NK-92 (cell line): ENCODE data around the gene FAM174B.

ENCODE experiments used
- DNase-seq: peaks from one replicate; lab custom pipeline; 2025; ENCODE audit not compliant: unreplicated experiment; lab: John Stamatoyannopoulos, UW

FAM174B gene

DNA sequence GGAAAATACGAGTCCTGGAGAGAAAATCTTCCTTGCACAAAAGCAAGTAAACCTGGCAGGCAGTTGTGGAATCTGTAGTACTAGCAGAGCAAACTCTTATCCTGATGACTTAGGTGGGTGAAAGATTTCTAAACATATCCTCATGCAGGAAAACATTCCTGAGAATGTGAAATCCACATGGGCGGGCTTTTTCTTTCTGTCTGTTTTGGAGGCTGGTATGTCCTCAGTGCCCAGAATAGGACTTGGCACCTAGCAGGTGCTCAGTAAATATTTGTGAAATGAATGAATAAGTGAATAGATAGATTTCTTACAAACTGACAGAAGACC is 53.3 kb downstream of the FAM174B start:
- DNase-seq = no peak

DNA sequence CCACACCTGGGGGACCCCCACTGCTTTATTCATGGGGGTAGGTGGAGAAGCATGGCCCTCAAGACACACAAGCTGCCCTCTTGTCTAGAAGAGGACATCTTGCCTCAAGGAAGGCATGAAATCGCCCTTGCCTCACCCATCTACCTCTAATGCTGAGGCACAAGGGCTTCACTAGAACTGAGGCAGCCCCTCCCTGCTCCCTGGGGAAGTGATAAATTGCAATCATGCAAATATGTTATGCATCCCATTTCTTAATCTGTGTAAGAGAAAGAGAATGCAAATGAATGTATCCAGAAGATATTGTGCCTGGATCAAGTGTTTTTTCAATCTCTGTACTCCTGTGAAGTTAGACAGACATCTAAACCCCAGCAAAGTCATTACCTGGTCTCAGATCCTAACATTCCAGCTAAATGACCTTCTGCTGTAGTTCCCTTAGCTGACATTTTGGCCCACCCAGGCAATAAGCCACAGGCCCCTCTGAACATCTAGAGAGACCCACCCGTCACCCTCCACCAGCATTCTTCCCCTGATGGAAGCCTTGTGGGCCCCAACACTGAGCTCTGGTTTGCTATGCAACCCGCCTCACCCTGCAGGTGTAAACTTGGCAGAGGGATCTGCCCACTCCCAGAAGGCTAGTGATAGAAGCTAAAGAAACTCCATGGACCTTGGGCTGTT is 53.8 kb downstream of the FAM174B start:
- no peak for DNase-seq

DNA sequence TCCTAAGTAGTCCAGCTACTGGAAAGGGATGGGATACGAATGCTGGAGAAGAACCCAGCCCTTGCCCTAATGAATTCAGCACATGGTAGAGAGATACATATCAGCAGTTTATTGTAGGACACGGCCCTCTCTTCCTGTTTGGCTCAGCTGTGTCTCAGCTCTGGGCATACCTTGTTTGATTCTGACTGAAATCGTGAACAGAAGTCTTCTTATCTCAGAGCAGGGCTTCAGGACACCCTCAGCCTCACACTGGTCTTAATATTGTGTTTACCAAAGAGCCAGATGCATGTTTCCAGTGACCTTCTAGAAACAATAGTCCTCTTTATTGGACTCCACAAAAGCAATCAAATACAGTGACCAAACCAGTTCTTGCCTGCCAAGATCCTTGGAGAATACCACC is 54.7 kb downstream of the FAM174B start:
- no peak for DNase-seq

DNA sequence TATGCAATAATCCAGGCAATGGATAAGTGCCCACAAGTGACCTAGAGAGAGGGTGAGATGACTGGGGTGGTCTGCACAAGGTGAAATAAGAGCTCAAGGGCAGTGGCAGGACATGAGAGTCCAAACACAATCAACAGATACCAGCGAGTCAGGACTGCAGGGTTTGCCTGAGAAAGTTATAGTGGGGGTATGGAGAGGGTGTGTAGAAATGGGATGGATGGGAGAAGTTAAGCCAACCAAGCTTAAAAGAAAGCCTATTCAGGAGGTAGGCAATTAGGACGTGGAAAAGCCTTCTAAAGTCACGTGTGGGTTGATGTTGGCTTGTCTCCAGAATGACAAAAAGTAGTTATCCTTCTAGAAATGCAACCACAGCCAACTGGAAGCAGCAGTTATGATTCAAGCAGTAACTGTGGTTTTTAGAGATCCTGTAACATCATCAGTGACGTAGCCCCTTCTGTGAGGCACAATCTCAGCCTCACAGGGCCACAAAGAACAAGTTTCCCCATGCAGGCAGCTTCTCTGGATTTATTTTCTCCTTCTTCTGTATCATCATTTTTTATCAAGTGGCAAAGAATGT is 56.1 kb downstream of the FAM174B start:
- no peak for DNase-seq

DNA sequence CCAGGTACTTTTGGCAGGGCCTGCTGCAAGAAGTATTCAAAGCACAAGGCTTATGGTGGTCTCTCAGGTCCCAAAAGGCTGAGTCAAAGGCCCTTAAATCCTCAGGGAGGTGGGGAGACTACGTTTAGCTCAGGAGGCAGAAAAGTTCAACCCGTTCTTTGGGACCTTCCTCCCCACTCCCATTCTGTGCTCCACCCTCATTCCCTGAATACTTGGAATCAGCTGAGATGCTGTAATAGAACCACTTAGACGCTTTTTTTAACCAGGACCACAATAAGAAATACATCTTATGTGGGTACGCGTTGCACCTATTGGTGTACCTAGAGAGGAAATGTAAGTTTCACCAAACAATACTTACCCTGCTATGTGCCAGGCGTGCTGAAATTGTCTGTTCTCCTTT is 58.0 kb downstream of the FAM174B start:
- DNase-seq = no peak

DNA sequence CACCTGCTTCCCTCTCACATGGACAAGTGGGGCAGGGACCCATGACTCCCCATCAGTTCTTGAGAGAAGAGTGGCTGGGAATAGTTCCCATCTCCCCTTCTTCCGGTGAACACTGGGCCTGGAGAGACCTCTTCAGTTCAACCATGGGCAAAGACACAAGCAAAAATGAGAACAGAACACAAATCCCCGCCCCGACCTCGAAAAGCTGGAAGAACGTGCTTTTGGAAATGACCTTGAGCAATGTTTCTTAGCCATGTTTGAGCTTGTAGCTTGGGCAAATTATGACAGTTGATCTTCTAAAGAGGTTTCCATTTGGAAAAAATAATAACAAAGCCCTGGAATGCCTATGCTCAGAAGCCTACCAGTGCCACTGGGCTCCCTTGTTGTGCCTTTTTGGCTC is 59.0 kb downstream of the FAM174B start:
- DNase-seq = no peak

DNA sequence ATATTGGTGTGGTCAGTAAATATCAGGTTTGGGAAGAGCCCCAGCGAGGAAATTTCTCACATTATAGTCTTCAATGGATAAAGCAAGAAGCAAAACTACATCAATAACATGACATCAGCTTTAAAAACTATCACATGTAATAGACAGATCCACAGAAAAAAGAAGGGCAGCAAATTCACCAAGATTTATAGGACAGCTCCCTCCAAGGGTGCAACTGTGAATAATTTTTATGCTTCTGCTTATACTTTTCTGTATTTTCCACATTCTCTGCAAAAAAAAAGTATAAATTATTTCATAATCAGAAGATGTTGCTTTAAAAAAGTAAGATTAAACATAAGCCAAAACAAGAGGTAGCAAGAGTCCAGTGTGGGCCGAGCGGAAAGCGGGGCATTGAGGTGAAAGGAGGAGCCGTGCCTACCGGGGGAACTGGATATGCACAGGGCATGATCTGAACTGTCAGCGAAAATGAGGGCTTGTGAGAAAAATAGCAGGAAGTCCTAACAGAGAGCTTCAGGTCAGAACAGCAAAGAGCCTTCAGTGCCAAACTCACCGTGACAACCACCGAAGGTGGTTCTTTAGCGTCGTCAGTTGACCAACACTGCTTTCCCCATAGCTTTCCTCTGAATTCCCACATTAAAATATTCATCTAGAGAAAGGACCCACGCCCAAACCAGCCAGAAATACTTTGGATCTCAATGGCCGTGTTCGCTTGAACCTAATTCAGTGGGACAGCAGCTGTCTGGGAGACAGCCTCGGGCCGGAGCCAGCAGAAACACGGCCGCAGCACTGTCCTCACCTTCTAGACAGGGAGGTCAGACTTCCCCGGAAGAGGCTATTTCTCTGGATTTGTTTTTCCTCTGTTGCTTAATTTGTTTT is 59.8 kb downstream of the FAM174B start:
- no peak for DNase-seq

DNA sequence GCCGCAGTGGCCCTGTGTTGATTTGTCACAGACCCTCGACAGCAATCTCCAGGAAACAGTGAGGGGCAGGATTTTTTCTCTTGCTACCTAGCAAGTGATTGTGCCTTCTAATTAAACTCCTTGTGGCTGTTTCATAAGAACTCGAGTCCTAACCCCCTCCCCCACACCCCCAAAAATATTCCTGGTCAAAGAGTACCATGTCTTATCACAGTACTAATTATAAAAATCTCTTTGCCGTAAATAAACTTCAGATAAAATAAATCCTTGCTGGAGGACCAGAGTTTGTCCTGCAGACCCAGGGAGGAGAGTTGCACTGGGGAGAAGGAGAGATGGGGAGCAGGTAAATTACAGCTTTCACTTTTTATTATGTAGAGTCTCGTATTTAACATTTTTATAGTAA is 64.3 kb downstream of the FAM174B start:
- no peak for DNase-seq

DNA sequence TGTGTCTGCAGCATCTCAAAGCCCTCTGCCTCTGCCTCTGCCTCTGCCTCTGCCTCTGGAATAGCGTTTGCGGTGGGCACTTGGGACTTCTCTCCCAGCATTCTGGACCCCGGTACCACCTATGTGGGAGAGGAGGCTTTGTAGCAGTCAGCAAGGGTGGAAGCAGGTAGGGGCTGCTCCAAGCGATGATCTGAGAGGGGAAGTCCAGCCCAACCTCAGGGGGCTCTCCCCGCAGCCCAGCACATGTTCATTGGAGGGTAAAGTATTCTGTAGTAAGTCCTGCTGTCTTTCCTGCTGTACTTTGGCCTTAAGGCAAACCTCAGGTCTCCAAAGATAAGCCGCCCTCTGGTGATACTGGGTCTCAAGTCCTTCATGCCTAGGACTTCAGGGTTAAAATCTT is 68.6 kb downstream of the FAM174B start:
- no peak for DNase-seq

DNA sequence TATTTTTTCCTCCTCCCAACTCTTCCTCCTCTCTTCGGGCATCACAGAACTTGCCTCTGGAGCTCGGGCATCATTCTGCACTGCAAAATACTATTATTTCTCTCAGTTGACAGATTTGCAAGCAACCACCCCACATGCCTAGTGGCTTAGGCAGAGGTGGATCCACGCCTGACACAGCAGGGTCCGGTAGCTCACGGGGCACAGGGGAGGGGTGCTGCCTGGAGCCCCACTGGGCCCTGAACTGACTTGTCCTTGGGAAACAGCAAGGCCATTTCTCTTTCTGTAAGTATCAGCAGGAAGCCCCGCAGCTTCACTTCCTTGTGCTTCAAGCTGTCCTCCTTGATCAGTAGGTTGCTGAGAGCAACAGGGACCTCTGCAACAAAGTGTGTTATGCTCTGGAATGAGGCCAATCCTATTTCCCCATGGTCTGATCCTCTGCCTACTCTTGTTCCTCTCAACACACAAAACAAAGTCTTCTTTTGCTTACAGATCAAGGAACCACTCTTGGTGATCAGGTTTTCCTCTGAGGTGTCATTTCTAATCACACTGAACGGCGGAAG is 69.1 kb downstream of the FAM174B start:
- no peak for DNase-seq

DNA sequence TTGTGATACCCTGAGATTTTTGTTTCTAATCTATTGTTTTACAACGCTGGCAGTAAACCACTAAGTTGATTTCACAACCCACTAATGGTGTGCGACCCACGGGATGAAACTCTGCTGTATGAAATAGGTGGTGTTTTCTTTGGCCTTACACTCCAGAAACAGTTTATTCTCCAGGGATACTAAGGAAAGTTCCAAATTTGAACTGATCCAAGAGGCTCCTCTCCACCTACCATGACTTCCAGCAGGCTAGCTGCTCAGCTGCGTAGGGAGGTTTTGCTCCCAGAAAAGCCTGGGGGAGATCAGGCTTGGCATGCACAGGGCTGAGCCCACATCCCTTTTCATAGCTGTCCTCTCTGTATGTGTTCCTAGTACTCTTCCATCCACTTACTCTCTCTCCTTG is 71.5 kb downstream of the FAM174B start:
- no peak for DNase-seq

DNA sequence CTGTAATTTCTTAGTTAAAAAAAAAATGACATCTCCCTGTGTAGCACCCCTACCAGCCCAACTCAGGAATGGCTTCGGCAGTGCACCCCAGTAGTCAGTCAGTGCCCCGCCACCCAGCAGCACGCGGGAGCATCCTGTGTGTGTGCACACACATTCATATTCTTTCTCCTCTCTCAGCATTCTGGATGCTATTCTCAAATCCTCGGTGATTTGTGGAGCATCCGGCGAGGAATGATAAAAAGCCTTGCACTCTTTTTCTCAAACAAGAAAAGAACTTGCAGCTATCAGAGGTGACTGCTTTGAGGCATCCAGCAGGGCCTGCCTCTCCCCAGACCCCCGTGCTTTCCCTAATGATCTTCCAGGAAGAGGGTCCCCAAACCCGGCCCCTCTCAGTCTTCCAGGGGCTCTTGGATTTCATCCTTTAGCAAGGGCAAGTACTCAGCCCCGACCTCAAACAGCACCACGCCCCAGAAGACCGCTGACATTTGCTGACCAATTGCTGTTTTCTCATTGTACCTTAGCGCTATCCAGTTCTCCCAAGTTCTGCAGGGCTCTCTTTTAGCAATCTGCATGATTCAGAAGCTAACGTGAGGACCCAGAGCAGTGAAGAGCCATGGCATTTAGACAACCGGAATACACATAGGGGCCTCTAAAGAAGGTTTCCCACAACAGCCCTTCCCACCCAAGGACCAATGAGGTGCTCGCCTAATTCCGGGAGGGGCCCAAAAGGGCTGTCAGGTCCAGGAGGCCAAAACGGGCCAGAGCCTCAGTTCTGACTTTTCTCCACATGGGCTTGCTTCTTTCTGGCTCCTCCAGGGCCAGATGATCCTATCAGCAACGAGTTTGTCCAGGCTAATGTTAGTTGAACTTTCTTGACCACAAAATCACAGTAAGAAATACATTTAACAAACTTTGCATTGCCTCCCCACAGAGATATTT is 72.2 kb downstream of the FAM174B start:
- DNase-seq = no peak

DNA sequence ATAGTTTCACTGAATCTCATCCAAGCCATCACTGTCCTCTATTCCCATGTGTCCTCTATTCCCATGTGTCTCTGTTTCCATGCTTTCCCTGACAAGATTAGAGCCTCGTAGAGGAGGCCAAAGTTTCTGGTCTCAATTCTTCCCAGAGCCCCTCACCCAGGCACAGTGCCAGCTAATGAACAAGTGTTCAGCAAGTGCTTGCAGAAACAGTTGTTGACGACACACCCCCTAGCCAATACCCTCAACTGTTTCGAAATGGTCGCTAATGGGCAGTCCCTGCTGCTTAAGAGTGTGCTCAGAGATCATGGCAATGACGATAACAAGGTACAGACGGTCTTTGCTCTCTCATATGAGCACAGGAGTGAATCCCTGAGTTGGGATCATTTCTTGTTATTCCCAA is 73.4 kb downstream of the FAM174B start:
- no peak for DNase-seq

DNA sequence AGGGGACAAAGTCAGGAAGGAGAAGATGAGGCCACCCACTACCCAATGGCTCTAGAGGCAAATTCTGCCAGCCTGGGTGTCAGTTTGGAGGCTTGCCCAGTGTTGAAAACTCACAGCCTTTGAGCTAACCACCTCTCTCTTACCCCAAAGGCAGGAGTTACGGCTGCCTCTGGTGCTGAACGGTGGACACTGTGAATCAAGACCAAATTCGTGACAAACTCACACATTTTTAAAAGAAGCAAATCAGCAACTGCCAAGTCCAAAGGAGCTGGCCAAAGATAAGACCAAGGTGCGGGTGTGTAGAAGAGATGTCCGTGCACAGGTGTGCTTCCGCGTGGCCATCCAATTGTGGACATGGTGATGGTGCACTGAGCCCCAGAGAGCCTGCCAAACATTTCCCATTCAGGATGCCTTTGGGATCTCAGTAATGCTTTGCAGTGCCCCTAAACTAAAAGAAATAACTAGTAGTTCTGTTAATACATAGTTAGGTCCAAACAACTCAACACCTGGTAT is 74.6 kb downstream of the FAM174B start:
- DNase-seq = no peak

DNA sequence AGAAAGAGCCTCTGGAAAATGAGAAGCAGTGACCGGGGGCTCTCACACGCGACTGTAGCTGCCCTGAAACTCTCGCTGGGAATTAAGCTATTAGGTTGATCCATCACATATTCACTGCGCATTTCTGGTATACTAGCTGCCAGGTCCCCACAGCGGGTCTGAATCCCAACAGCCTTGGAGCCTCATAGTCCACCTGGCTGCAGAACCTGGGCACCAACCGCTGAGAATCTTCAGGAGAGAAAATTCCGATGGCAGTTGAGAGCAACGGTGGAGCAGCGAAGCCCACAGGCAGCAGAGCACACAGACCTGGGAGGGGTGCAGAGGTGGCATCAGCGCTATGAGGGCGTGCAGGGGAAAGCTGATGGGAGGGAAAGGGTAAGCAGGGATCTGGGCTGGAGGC is 75.1 kb downstream of the FAM174B start:
- no peak for DNase-seq

DNA sequence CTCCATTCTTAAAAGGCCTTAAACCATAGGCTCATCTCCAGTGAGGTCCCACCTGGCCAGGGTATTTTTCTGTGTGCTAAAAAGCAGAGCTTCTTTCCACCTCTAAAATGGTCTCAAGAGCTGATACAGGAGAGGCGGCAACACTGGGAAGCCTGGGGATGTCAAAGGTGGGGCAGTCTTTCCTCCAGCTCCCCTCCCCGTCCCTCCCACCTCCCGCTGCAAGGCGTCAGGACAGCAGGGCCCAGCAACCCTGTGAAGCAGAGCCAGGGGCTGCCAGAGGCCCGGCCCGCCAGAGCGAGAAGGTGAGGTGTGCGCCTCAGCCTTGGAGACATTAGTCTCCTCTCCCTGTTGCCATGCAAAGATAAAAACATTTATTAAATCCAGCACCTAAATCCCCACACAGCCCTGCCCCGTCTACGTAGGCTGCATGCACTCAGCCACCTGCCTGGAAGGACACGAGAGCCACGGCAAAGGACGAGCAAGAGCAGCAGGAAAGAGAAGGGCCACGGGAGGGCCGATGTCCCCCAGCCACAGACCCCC is 75.6 kb downstream of the FAM174B start:
- DNase-seq = no peak

DNA sequence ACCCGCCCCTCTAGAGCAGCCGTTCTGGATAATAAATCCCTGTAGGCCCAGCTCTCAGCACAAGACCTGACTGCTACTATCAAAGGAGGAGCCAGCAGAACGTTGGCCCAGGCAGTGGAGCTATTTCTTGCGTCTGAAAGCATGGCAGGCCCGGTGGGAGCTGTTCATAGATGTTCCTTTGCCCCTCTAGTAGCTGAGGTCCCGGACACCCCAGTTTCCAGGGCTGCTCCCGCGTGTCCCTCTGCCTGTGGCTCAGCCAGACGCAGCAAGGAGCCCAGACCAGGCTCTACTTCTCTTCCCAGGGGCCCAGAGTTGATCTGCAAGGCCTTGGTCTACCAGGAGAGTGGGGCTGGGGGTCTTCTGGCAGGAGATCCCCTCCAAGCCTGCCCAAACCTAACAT is 76.1 kb downstream of the FAM174B start:
- no peak for DNase-seq

DNA sequence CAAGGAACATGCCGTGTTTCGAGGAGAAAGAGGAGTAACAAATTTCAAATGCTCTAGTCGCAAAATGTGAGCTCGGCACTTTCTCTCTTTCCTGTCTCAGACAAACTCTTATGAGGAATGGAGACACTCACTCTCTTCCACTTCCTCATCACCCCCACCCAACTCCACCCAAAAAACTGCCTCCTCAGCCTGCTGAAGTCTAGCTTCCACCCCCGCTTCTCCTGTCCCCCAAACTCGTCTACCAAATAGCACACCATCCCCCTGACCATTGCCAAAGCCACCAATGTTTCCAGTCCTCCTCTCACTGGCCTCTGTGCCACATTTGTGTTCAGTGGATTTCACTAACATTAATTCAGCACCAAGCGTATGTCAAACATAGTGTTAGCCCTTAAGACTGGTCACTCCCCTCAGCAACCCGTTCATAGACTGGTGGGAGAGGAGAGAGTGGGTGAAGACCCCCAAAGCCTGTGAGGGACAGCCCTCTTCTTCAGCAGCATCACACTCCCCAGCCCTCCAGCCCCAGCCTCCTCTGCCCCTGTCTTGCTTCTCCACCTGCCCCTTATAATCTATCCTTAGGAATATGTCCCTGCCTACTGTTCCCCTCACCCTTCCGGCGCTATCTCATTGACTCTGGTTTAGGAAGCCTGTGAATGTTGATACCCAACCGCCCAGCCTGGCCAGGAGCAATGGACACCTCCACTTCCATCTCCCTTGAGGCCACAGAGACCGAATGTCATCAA is 77.3 kb downstream of the FAM174B start:
- no peak for DNase-seq

DNA sequence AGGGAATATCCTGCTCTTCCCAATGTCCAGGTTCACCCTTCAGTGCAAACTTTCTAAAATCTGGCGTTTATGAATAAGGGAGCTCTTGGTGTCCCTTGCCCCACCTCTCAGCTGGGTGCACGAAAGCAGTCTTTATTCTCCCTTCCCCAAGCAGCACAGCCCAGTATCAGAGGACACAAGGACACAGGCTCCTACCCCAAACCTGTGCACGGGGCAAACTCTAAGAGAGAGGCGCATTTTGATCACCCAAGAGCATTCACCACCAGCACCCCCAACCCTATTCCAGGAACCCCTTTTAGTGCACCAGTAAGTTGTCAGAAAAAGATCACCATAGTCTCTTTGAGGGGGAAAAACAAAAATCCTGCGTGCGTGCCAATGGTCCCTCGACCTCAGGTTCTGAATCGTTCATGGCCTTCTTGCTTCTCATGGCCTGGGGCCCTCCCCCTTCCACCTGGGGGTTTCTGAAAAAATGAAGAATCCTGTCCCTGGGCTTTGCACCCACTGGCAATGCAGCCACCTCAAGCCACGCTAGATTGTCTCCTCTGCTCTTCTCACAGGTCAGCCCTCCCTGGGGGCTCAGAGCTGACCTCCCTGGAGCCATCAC is 78.9 kb downstream of the FAM174B start:
- no peak for DNase-seq
